PC-9 (cell line): ENCODE measurements around the gene RAP2A.

ENCODE experiments used
- EZH2 ChIP-seq: fragments of 200-600 bp; sonication (generic); IDR thresholded peaks from 2 replicates; pipeline ENCODE4 v1.8.0; 2017; ENCODE audit warnings: antibody characterized with exemption, low read depth
- TF ChIP-seq, protein P1 (sequence below): fragments of 200-600 bp; sonication (generic); conservative IDR thresholded peaks from 2 replicates; pipeline ENCODE4 v1.6.1; 2017; ENCODE audit warnings: mixed run types, antibody characterized with exemption, mild to moderate bottlenecking, moderate library complexity

DNA sequence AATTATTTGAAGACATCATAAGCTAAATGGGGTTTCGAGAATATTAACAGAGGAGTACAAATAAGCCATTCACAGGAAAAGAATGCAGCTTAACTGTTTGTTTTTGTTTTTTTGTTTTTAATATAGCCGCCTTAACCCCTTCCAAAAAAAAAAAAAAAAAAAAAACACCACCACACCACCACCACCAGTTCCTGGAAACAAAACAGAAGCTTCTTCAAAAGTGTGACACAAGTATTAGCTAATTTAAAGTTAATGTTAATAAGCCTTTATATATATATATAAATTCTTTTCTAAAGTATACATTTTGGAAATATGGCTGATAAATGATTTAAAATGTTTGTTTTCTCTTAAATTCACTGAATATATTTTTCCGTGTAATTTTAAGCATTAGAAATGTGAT is 1.4 kb downstream of the RAP2A start:
- TF ChIP-seq, protein P1, sequence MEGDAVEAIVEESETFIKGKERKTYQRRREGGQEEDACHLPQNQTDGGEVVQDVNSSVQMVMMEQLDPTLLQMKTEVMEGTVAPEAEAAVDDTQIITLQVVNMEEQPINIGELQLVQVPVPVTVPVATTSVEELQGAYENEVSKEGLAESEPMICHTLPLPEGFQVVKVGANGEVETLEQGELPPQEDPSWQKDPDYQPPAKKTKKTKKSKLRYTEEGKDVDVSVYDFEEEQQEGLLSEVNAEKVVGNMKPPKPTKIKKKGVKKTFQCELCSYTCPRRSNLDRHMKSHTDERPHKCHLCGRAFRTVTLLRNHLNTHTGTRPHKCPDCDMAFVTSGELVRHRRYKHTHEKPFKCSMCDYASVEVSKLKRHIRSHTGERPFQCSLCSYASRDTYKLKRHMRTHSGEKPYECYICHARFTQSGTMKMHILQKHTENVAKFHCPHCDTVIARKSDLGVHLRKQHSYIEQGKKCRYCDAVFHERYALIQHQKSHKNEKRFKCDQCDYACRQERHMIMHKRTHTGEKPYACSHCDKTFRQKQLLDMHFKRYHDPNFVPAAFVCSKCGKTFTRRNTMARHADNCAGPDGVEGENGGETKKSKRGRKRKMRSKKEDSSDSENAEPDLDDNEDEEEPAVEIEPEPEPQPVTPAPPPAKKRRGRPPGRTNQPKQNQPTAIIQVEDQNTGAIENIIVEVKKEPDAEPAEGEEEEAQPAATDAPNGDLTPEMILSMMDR: no peak
- TF ChIP-seq EZH2: no peak
